PFSK-1 (cell line): ENCODE results near the gene HPCAL4.

ENCODE experiments used
- REST ChIP-seq, 2 experiments: IDR thresholded peaks; 2 replicates each; pipeline versions ENCODE4 v1.6.1 to v1.8.0; 2011 to 2012; ENCODE audit warnings: low read depth in 2 of 2, low read length in 2 of 2, control low read depth in 1 of 2, inconsistent platforms in 1 of 2, mild to moderate bottlenecking in 1 of 2, moderate library complexity in 1 of 2; ENCODE audit not compliant: insufficient read depth in 1 of 2
- SIN3A ChIP-seq: IDR thresholded peaks from 2 replicates; pipeline ENCODE4 v1.6.1; 2012; ENCODE audit warnings: mild to moderate bottlenecking, low read length, moderate library complexity, borderline replicate concordance; ENCODE audit not compliant: insufficient read depth

GRCh38 chr1:39689214-39689613, 2.0 kb downstream of the HPCAL4 start:
- no peak for TF ChIP-seq REST (IDR thresholded peaks at IDR 0.05; ENCODE audit: insufficient read depth in 1 of 2, low read depth in 2 of 2, low read length in 2 of 2)
- TF ChIP-seq SIN3A, result no peak
